Endodermal cell (in vitro differentiated cells): Measurements from ENCODE around the gene ASIP. TPM values are rescaled to one million over a fixed set of nuclear protein-coding genes. Genes with fewer than 3 reads are reported as not detected.

Experiments used
- DNase-seq: peaks from one replicate; pipeline ENCODE4 v3.0.0-alpha.2; 2017
- H3K27ac ChIP-seq: 2 replicates; pipeline ENCODE4 v1.5.1; 2013; ENCODE audit warnings: mild to moderate bottlenecking, low read depth, low read length, moderate library complexity
- H3K27me3 ChIP-seq: 2 replicates; pipeline ENCODE4 v1.6.1; 2013; ENCODE audit warnings: mild to moderate bottlenecking, low read length, moderate library complexity; ENCODE audit not compliant: insufficient read depth, control insufficient read depth, poor library complexity, severe bottlenecking
- H3K36me3 ChIP-seq: 2 replicates; pipeline ENCODE4 v1.7.0; 2013; ENCODE audit warnings: mild to moderate bottlenecking, low read length, moderate library complexity; ENCODE audit not compliant: control insufficient read depth, insufficient read depth
- H3K4me1 ChIP-seq: one replicate; pipeline ENCODE4 v1.7.0; 2013; ENCODE audit warnings: low read length; ENCODE audit not compliant: control insufficient read depth, insufficient read depth
- H3K4me3 ChIP-seq: 2 replicates; pipeline ENCODE4 v1.5.1; 2013; ENCODE audit warnings: mild to moderate bottlenecking, low read length, moderate library complexity
- H3K9ac ChIP-seq: 2 replicates; pipeline ENCODE4 v1.6.1; 2013; ENCODE audit warnings: mild to moderate bottlenecking, low read length, moderate library complexity; ENCODE audit not compliant: poor library complexity, severe bottlenecking; ENCODE audit errors: extremely low read depth
- H3K9me3 ChIP-seq: 2 replicates; pipeline ENCODE4 v1.6.1; 2013; ENCODE audit warnings: mild to moderate bottlenecking, low read length, moderate library complexity; ENCODE audit not compliant: control insufficient read depth
- H3K27ac Mint-ChIP-seq: 2 replicates; pipeline ENCODE4 v1.8.0; 2020; ENCODE audit warnings: mixed read lengths
- H3K27me3 Mint-ChIP-seq: 2 replicates; pipeline ENCODE4 v1.8.0; 2021; ENCODE audit warnings: mild to moderate bottlenecking, mixed read lengths; ENCODE audit not compliant: insufficient read depth
- H3K36me3 Mint-ChIP-seq: 2 replicates; pipeline ENCODE4 v1.8.0; 2020; ENCODE audit warnings: low read depth, mixed read lengths
- H3K4me1 Mint-ChIP-seq: 2 replicates; pipeline ENCODE4 v1.8.0; 2020; ENCODE audit warnings: mixed read lengths
- H3K4me3 Mint-ChIP-seq: 2 replicates; pipeline ENCODE4 v1.8.0; 2020; ENCODE audit warnings: mild to moderate bottlenecking, moderate library complexity, mixed read lengths
- H3K9me3 Mint-ChIP-seq: 2 replicates; pipeline ENCODE4 v1.8.0; 2020; ENCODE audit warnings: mild to moderate bottlenecking, mixed read lengths
- WGBS, 2 experiments: methylation state at CpG; one replicate each; pipeline versions ENCODE4 v1.1.5 to v1.1.7; 2013; ENCODE audit warnings: missing lambda C conversion rate in 2 of 2, mixed read lengths in 1 of 2; ENCODE audit not compliant: insufficient coverage in 1 of 2, insufficient read length in 1 of 2; 5-methylcytosine and 5-hydroxymethylcytosine counted together
- total RNA-seq, 2 donors: library from RNA; stranded (reverse); fragmentation: NEBNext Ultra II Directional in 1 of 2; extraction: Animal tissue kit (Norgen Biotek cat#: 25700) in 1 of 2; gene quantifications; 2 replicates in 1 of 2; 3 replicates in 1 of 2; pipeline ENCODE4 v1.2.1, GENCODE V29; 2021
- TF ChIP-seq, protein P1 (sequence below): fragments of 200-600 bp; sonication (generic); conservative IDR thresholded peaks from 2 replicates; pipeline ENCODE4 v1.5.0; 2021; ENCODE audit warnings: antibody characterized with exemption, mild to moderate bottlenecking

ASIP gene
- total RNA-seq, 2 donors from 2014 or later = not detected

GRCh38 chr20:34294563-34294962 is 53.3 kb downstream of the ASIP start:
- Histone ChIP-seq H3K4me1 (no peaks in the 10 kb centered on the region), H3K9me3 (no peaks in the 10 kb centered on the region), H3K4me3 (no peak overlapping the region), H3K36me3 (peaks cover 74% of the 10 kb centered on the region), H3K9ac (no peak overlapping the region), H3K27me3 (no peaks in the 10 kb centered on the region), H3K27ac (no peak overlapping the region)
- no peak for DNase-seq
- TF ChIP-seq, protein P1, sequence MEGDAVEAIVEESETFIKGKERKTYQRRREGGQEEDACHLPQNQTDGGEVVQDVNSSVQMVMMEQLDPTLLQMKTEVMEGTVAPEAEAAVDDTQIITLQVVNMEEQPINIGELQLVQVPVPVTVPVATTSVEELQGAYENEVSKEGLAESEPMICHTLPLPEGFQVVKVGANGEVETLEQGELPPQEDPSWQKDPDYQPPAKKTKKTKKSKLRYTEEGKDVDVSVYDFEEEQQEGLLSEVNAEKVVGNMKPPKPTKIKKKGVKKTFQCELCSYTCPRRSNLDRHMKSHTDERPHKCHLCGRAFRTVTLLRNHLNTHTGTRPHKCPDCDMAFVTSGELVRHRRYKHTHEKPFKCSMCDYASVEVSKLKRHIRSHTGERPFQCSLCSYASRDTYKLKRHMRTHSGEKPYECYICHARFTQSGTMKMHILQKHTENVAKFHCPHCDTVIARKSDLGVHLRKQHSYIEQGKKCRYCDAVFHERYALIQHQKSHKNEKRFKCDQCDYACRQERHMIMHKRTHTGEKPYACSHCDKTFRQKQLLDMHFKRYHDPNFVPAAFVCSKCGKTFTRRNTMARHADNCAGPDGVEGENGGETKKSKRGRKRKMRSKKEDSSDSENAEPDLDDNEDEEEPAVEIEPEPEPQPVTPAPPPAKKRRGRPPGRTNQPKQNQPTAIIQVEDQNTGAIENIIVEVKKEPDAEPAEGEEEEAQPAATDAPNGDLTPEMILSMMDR = no peak
- WGBS, 2 experiments = 92 to 94% methylated on average over 7 of the region's 7 CpGs
- H3K27me3 Mint-ChIP-seq = no peaks in the 10 kb centered on the region
- H3K4me1 Mint-ChIP-seq = no peaks in the 10 kb centered on the region
- no peaks in the 10 kb centered on the region for H3K9me3 Mint-ChIP-seq
- peaks cover 69% of the 10 kb centered on the region for H3K36me3 Mint-ChIP-seq
- H3K4me3 Mint-ChIP-seq = no peak overlapping the region
- no peak overlapping the region for H3K27ac Mint-ChIP-seq

DNA sequence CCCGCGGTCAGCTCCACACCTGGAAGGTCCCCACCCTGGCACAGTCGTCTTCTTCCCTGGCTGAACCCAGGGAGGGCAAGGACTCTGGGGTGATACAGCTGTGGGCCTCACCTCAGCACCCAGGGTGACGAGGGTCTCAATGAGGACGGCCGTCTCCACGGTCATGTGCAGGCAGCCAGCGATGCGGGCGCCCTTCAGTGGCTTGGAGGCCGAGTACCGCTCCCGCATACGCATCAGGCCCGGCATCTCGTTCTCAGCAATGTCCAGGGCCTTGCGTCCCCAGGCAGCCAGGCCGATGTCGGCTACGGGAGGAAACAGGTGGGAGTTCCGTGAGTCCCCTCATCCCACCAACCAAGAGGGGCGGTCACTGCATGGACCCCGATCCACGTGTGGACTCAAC is 54.1 kb downstream of the ASIP start:
- H3K27ac Mint-ChIP-seq = no peak overlapping the region
- no peak overlapping the region for H3K4me3 Mint-ChIP-seq
- H3K36me3 Mint-ChIP-seq = peaks cover 62% of the 10 kb centered on the region

GRCh38 chr20:34296468-34296867 is 55.2 kb downstream of the ASIP start:
- H3K36me3 Mint-ChIP-seq = peaks cover 54% of the 10 kb centered on the region
- no peaks in the 10 kb centered on the region for H3K27me3 ChIP-seq
- TF ChIP-seq, protein P1 = no peak
- H3K36me3 ChIP-seq = peaks cover 65% of the 10 kb centered on the region
- peaks cover 4% of the 10 kb centered on the region for H3K4me1 Mint-ChIP-seq
- H3K27ac ChIP-seq = no peak overlapping the region
- no peak overlapping the region for H3K4me3 ChIP-seq
- H3K27ac Mint-ChIP-seq = no peak overlapping the region
- H3K4me3 Mint-ChIP-seq = no peak overlapping the region
- WGBS, 2 experiments = 87 to 94% methylated on average over 2 of the region's 3 CpGs
- no peaks in the 10 kb centered on the region for H3K4me1 ChIP-seq
- no peaks in the 10 kb centered on the region for H3K9me3 Mint-ChIP-seq
- H3K9me3 ChIP-seq = no peaks in the 10 kb centered on the region
- no peak for DNase-seq
- no peaks in the 10 kb centered on the region for H3K27me3 Mint-ChIP-seq
- H3K9ac ChIP-seq = no peak overlapping the region

More for the DNA sequence above, 54.1 kb downstream of the ASIP start:
- TF ChIP-seq, protein P1 = no peak
- Histone ChIP-seq H3K27me3 (no peaks in the 10 kb centered on the region), H3K9me3 (no peaks in the 10 kb centered on the region), H3K4me3 (no peak overlapping the region), H3K4me1 (no peaks in the 10 kb centered on the region), H3K36me3 (peaks cover 71% of the 10 kb centered on the region), H3K9ac (no peak overlapping the region), H3K27ac (no peak overlapping the region)
- Mint-ChIP-seq H3K27me3 (no peaks in the 10 kb centered on the region), H3K4me1 (no peaks in the 10 kb centered on the region), H3K9me3 (no peaks in the 10 kb centered on the region)
- WGBS, 2 experiments = 92 to 97% methylated on average over 24 of the region's 24 CpGs
- no peak for DNase-seq
